Measurements from ENCODE around the gene CDX1.

The CDX1 gene

DNA sequence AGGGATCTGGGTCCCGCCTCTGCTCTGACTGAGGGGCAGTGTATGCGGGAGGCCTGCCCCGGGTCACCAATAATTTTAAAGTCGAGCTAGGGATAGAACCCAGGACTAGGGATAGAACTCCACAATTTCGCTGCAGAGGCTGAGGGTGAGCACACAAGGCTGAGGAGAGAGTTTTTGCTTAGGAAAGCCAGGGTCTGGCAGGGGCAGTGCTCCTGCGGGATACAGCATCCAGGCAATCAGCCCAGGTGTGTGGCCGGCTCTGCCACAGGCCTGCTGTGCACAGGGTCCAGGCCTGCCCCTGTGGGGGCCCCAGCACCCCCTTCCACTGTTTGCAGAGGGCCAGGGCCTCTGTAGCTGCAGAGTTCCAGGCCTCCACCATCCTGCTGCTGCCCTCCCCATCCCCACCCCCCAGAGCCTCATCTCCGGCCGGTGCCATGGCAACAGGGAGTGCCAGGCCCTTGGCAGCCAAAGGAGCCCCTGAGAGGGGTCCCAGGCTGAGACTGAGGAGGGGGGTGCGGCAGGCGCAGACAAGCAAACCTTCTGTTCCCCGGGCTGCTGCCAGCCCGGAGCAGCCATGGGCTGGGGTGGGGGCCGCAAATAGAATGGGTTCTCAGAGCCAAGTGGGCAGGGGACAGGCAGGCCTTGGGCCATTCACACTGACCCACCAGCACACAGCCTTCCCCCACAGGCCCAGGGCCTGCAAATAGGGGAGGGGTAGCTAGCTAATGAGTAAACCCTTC, 19.5 kb upstream of the CDX1 start:
- DNase-seq (ENCODE audit: low read depth): no peak

DNA sequence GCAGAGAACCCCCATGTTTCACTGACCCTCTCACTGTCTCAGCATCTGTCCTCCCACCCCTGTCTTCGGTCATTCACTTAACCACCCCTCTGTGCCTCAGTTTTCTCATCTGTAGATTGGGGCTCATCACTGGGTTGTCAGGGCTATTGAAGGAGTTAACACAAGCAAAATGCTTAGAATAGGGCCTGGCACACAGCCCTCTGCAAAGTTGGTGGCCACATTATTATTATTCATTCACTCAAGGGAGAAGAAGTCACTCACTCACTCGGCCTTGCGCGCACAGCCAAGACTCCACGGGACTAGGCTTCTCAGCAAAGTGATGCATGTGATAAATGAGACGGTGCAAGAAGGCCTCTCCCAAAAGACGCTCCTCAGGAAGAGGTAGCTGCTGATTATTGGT, 18.9 kb upstream of the CDX1 start:
- DNase-seq (ENCODE audit: low read depth): no peak

DNA sequence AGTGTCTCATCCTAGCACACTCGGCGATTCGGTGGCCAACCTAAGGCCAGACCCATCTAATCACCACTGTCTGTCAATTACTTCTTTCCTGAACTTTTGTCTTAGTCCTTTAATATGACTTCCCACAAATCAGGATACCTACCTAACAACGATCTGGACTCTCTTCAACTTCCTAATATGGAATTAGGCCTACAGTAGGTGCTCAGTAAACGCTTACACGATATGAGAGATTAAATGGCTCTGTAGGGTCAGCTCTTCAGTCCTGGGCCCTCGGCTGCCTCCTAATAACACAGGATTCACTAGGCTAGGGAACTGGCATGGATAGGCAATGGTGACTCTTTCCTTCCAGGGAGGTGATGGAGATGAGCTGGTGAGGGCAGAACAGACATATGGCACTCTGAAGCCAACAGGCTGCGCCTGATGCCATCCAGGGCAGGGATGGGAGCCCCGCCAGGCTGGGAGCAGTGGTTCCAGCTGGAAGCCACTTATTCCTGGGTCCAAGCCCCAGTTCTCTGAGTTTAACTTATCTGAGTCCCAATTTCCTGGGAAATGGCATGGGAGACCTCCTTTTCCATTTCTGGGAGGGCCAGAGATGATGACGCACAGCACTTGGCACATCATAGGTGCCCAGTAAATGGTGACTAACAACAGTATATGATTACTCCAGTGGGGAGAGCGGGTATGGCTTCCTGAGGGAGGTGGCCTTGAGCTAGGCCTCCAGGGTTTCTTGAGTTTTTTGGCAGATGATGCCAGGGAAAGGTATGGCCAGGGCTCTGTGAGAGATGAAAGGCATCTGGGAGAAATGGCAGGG, 18.3 kb upstream of the CDX1 start:
- DNase-seq (ENCODE audit: low read depth): no peak

DNA sequence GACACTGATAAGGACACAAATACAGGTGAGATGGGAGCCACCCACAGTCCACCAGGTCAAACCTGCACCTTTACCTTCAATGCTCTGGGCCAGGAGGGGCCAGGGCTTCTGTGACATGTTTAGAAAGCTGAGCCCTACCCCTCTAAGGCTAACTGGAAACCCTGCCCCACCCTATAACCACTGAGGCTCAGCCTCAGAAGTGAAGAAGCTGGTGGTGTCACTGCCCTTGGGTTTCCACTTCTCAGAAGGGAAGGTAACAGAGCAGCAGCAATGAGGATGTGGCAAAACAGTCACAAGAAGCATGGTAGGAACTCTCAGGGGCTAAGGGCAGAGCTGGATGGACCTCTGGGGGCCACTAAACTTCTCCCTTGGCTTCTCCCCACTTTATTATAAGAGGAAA, 17.0 kb upstream of the CDX1 start:
- DNase-seq (ENCODE audit: low read depth): no peak

DNA sequence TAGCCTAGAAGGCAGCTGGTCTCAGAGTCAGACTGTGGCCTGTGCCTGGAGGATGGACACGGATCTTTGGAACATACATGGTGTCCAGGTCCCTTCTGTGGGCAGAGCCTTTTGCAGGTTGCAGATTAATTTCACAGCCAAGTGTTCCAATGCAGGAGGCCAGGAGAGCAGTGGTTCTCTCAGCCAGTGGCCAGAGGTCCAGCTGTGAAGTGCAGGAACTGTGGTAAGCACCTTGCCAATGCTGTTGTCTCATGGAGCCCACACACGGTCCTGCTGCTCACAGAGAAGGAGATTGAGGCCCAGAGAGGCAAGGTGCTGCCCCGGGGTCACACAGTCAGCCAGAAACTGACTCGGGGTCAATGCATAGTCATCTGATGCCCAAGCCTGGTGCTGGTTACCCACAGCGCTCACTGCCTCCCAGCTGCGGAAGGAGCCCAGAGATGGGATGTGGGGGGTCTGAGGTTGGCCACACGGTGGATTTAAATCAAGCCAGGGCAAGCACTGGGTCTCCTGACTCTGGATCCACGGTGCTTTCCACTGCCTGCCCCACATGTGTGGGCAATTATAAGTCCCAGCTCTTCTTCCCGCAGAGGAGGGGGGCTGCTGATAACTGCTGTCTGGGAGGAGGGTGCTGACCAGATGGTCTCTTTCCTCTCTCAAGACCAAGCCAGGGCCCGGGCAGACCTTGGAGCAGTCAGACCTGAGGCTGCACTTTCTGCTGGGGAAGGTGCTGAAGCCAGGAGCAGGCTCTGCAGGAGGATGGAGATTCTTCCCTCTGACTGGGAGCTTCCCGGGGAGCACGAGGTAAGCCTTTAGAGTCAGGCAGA, 13.7 kb upstream of the CDX1 start:
- no peak for DNase-seq (ENCODE audit: low read depth)

DNA sequence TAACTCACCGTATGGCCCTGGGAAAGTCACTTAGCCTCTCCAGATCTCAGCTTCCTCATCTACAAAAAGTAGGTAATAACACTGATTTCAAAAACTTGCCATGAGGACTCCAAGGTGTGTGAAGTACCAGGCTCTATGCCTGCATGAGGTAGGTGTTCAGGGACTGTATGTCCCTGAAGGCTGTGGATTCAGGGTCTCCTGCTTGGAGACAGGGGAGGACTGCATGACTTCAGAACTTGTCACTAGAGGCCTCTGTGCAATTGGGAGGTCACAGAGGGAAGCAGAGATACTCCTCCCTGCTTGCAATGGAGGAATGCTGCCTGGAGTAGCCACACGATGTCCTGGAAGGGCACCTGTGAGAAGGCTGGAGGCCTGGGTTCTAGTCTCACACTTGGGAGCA, 13.1 kb upstream of the CDX1 start:
- DNase-seq (ENCODE audit: low read depth): no peak

DNA sequence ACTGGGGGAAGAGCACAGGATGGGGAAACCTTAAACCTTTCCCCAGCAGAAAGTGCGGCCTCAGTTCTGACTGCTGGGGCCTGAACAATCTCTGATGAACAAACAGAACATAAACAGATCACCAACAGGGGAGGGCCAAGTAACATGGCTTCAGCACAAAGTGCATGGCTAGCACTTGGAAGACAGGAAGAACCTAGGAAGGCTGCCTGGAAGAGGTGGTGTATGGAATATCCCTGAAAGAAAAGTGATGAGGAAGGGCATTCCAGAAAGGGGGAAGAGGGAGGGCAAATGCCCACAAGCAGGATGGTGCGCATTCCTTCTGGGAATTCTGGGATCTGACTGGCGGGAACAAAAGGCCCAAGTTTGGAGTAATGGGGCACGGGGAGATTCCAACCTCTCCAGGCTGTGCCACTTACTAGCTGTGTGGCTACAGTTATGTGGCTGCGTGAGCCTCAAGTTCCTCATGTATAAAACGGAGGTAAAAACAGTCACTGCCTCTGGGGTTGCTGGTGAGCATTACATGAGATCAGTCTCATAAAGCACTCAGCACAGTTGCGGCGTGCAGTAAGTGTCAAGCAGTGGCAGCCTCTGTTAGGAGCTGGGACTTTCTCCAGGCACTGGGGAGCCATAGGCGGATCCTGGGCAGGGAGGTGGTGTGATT, 12.5 kb upstream of the CDX1 start:
- no peak for DNase-seq (ENCODE audit: low read depth)

DNA sequence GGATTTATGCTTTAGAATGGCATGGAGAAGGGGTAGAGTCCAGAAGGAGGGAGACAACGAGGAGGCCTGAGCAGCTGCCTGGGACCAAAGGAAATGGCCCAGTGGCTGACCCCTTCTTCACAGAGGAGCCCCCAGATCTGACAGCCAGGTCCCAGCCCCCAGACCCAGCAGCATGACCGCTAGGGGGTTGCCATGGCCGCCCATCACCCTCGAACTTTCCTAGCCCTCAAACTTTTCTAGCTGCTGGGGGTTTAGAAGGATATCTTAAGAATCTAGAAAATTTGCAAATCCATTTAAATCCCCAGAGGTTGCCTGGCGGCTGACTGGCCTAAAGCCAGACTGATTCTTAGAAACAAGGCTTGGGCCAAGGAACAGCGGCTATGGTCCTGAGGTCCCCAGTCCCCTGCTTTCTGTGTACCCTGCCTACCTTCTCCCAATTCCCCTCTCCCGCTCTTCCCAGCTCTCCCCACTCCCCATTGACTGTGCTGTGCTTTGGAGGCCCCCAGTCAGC, 11.9 kb upstream of the CDX1 start:
- DNase-seq (ENCODE audit: low read depth): no peak

DNA sequence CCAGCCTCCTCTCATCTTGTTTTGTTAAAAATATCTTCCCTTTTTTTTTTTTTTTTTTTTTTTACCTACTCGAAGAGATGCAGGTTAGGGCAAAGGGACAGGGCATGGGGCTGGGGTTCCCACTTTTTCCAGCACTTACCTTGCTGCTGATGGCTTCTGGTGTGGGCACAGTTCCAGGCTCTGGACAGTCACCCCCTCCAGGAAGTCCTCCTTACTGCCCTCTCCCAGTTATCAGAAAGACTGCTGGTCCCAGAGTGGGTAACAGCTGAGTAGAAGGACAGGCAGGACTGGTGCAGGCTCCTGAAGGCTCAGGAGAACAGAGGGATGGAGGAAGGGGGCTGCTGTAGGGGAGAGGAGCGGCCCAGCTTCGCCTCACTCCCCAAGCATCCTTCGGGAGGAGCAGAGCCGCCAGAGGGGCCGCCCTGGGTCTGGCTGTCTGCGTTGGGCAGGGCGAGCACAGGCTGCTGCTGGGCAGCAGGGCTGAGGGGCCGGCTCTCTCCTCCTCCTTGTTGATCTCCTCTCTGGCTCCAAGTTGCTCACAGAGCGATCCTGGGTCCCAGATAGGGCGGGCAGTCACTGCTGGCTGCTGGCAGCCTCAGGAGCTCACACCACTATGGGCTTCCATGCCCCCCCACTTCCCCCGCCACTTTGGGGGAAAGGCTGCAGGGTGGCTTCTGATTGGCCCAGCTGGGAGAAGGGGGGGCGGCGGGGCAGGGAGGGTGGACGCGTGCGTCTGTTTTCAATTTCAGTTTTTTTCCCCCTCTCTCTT, 11.1 kb upstream of the CDX1 start, which contains the start of gene PDGFRB:
PDGFRB (minus strand) TSS at position 588 of the 769 bp plus-strand sequence. CDS start 18,798 bp downstream, outside the sequence.
- no peak for DNase-seq (ENCODE audit: low read depth)

DNA sequence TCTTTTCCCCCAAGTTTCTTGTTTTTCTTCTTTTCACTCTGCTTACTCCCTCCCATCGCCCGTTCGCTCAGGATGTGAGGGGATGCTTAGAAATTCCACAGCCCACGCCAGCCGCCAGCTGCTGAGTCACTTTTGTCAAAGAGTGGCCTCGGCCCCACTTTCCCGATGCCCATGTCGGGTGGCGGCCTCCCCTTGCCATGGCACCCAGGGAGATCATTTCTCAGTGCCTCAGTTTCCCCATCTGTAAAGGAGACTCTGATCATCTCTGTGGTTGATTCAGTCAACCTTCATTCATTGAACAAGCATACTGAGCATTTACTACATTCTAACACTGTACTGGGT, 10.6 kb upstream of the CDX1 start:
- DNase-seq (ENCODE audit: low read depth): no peak

DNA sequence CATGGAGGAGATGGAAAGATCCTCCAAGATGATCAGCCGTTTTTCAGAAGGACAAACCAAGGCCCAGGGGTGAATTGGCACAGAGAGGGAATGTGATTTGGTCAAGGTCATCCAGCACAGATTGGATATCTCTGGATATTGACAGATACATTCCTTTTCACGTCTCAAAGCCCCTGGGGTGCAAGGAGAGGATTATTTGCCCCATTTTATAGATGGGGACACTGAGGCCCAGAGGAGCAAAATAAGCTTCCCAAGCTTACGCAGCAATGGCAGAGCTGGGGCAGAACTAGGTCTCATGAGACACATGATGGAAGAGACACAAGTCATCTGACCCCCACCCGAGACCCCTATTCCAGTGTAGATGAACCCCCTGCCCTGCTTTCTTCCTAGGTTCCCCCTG, 10.0 kb upstream of the CDX1 start:
- DNase-seq (ENCODE audit: low read depth): no peak

DNA sequence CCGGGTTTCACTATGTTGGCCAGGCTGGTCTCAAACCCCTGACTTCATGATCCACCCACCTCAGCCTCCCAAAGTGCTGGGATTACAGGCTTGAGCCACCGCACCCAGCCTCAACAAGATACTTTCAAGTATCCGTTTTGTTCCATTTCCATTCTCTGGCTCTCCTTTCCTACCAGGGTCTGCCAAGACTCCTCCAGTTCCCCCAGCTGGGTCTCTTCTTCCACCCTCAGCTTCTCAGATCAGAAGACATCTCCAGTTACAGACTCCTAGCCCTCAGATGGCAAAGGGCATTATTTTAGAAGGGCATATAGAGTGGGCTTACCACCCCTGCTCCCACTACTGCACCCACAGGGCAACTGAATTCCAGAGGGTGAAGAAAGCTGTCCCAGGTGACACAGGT, 9.4 kb upstream of the CDX1 start:
- DNase-seq (ENCODE audit: low read depth): no peak

DNA sequence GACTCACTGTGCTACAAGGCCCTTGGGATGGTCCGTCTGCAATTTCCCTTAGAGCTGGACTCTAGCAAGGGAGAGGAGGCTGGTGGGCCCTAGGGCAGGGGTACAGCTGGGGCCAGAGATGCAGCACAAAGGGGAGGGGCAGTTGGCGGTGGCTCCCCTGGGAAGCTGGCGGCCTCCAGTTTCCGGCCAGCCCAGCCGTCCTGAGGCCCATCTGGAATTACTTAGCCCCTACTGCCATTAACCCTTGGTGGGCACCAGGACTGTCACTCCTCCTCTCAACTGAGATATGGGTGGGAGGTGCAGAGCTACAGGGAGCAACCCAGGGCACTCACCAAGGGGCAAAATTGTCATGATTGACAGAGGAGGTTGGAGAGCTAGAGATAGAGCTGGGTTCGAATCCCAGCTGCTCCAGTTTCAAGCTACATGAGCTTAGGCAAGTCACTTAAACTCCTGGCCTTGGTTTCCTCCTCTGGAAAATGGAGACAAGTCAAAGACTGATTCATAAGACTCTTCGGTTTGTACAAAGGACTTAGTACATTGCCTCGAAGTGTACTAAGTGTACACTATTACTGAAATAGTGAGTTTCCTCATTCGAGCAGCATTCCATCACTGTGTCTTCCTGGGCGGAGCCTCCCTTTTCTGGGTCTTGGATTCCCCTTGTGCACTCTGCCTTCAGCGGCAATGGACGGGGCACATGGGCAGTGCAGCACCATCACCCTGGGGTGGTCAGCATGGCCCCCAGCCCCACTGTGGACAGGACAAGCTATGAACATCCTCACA, 8.2 kb upstream of the CDX1 start:
- DNase-seq (ENCODE audit: low read depth): no peak

DNA sequence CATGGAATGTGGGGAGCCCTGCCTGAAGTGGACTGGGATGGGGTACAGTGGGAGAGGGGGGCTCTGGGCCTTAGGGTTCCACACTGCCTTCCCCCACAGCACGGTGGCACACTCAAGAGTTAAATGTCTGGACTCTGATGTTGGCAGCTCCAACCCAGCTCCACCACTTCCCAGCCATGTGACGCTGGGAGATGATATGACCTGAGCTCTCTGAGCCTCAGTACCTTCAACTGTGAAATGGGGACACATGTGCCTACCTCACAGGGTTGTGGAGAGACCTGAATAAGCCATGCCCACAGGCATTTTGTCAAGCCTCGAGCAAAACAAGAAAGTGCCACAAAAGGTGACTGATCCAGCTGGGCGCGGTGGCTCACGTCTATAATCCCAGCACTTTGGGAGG, 7.5 kb upstream of the CDX1 start:
- DNase-seq (ENCODE audit: low read depth): no peak

DNA sequence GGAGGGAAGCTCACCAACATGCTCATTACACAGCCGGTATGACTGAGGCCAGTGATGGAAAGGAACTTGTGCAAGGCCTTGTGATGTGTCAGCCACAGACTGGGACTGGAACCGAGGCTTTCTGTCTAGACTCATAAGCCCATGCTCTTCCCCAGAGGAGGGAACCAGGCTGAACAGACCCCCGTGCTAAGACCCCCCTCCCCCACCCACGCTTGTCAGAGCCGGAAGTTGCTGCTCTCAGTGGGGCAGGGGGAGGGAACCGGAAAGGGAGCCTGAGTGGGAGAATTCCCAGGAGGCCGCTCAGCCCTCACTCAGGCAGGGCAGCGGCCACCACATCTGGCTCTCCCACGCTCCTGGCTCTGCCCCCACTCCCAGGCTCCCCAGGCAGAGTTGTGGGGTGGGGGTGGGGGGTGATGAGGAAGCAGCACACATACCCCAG, 6.8 kb upstream of the CDX1 start:
- DNase-seq (ENCODE audit: low read depth): no peak

DNA sequence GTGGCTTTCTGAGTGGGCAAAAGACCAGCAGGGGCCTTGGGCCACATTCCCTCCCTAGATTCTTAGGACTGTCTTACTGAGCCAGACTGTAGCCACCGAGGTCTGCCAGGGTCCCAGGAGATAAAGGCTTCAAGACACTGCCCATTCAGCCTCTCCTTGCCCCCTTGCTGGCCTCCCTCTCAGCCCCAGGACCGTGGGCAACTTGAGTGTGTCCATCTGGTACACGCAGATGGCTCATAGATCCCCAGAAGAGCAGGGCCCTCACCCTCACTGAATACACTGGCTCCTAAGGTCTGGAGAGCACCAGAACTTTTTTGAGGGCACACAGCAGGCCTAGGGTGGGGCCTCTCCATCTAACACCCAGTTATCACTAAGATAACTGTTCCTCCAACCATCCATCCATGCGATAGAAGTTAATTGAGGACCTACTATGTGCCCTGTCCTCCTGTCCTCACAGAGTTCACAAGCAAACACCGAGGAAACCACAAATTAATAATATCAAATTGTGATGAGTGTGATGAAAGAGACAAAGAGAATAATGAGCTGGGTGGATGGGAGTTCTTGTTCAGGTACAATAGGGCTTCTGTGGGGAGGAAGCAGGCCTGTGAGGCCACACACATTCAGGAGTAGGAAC, 6.0 kb upstream of the CDX1 start:
- no peak for DNase-seq (ENCODE audit: low read depth)

DNA sequence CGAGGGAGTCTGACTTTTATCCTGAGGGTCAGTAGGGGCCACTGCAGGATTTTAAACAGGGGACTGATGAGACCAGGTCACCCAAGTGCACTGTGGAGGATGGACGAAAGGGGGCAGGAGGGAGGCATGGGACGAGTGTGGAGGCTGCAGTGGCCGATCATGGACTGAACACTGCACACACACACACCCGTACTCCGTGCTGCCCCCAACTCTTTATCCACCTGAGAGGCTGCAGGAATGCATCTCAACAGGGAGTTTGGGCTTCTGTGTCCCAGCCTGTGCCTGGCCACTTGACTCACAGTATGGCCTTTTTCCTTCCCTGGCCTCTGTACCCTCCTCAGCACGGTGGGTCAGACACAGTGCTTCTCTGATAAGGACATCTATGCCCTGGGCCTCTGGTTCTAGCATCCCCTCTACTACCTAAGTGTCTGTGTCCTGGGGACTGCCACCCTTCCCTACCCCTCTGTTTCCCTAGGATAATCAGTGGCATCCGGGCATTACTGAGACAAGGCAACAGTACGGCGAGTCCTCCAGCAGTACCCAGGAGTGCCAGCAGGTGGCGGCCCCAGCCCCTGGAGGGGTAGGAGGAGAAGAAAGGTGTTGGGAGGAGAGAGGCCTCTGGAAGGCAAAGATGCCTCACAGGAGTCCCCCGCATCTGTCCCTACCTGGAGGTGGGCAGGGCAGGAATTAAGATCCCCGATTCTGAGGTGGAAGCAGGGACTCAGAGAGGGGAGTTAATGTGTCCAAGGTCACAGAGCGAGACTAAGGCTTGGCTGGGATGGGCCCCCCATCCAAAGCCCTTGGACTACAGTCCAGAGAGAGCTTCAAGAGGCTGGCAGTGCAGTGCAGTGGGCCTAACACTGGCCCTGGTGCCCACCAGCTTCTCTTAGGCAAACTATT, 5.1 kb upstream of the CDX1 start:
- peak; percentile 37 for DNase-seq (ENCODE audit: low read depth)

DNA sequence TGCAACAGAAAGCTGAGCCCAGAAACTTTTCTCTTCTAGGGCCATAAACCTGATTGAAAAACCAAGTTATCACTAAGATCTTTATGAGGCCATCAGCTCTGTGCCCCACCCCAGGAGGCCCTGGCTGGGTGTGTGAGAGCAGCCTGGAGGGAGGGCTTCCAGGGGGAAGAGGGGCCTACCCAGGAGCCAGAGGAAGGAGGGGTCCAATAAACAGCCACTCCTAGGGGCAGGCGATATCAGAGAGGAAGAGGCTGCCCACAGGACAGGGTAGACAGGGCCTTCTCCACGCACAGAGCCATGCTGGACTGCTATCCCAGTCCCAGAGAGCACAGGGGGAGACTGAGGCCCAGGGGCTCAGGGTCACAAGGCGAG, 4.5 kb upstream of the CDX1 start:
- DNase-seq (ENCODE audit: low read depth): no peak

DNA sequence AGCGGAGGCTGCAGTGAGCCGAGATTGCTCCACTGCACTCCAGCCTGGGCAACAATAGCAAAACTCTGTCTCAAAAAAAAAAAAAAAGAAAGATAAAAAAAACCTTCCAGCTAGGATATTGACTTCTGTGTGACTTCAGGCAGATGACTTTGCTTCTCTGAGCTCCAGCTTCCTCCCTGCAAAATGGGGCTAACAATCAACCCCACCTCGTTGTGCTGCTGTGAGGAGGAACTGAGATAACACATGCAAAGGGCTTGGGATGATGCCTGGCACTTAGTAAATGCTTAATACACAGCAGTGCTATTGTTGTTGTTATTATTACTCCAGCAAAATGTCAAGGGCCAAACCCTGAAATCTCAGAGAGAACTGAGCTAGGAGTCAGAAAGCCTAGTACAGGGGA, 3.5 kb upstream of the CDX1 start:
- DNase-seq (ENCODE audit: low read depth): no peak
